Small intestine (tissue), 7 donors: ENCODE results near the gene NPY5R. TPM values are rescaled to one million over a fixed set of nuclear protein-coding genes. Genes with fewer than 3 reads are reported as not detected.
A peak's percentile ranks its signal among the peaks of the same experiment; 100 is the strongest.

Experiments
- DNase-seq, 2 donors: peaks; one replicate each; pipeline versions ENCODE4 v3.0.0 to v3.0.0-alpha.2; 2013
- FAIRE-seq: peaks from 2 replicates; lab custom pipeline; 2012; peaks lifted over from hg19 to GRCh38; lab: Jason Lieb, UNC
- H3K27ac ChIP-seq, 3 donors: one replicate each; pipeline ENCODE4 v1.5.1; 2013; ENCODE audit warnings: low read length in 2 of 3, mild to moderate bottlenecking in 2 of 3, control low read depth in 1 of 3, inconsistent platforms in 1 of 3, low read depth in 1 of 3, moderate library complexity in 1 of 3
- H3K27me3 ChIP-seq, 3 donors: one replicate each; pipeline ENCODE4 v1.6.1; 2013; ENCODE audit warnings: low read length in 3 of 3, inconsistent platforms in 1 of 3; ENCODE audit not compliant: control insufficient read depth in 3 of 3, insufficient read depth in 3 of 3
- H3K36me3 ChIP-seq, 3 donors: one replicate each; pipeline ENCODE4 v1.6.1; 2013; ENCODE audit warnings: low read length in 3 of 3, inconsistent platforms in 1 of 3, low read depth in 1 of 3, mild to moderate bottlenecking in 1 of 3, moderate library complexity in 1 of 3; ENCODE audit not compliant: control insufficient read depth in 3 of 3, insufficient read depth in 2 of 3
- H3K4me1 ChIP-seq, 3 donors: one replicate each; pipeline ENCODE4 v1.6.1; 2013; ENCODE audit warnings: low read length in 2 of 3, inconsistent platforms in 1 of 3, low read depth in 1 of 3, mild to moderate bottlenecking in 1 of 3, moderate library complexity in 1 of 3; ENCODE audit not compliant: control insufficient read depth in 3 of 3, insufficient read depth in 2 of 3
- H3K4me3 ChIP-seq, 3 donors: one replicate each; pipeline ENCODE4 v1.5.1; 2013; ENCODE audit warnings: low read length in 3 of 3, control low read depth in 1 of 3, inconsistent platforms in 1 of 3, low read depth in 1 of 3, mild to moderate bottlenecking in 1 of 3, moderate library complexity in 1 of 3
- H3K9me3 ChIP-seq, 2 donors: one replicate each; pipeline ENCODE4 v1.6.1; 2013; ENCODE audit warnings: low read depth in 1 of 2, low read length in 1 of 2; ENCODE audit not compliant: control insufficient read depth in 2 of 2, insufficient read depth in 1 of 2
- WGBS, 3 donors: extraction: QIAGEN DNeasy Blood & Tissue Kit; methylation state at CpG; one replicate each; pipeline ENCODE4 v1.1.7; 2013; 5-methylcytosine and 5-hydroxymethylcytosine counted together
- polyA plus RNA-seq, 4 donors: library from polyadenylated mRNA; stranded (reverse) in 3 of 4; unstranded in 1 of 4; fragments of 200-250 nt in 3 of 4; fragments of 120-200 nt in 1 of 4; gene quantifications; one replicate each; pipeline versions ENCODE4 v1.2.1 to v1.2.3, GENCODE V29; 2013
- donor health status: healthy with polysubstance abuse.
- donor health status: control.
- donor health status: control.
- donor health status: Bipolar disorder and iron deficiency.
- donor health status: healthy.

Gene NPY5R
- polyA plus RNA-seq, 4 donors: 0.07 to 0.19 TPM; not detected in 2

- Histone ChIP-seq H3K9me3 (no peaks in the 10 kb centered on the region), H3K27me3 (no peaks in the 10 kb centered on the region), H3K4me1 (no peaks in the 10 kb centered on the region), H3K4me3 (no peak overlapping the region), H3K27ac (no peak overlapping the region), H3K36me3 (no peaks in the 10 kb centered on the region)
- DNase-seq (peak in 1 of 2 donors; percentile 39), FAIRE-seq (no peak)
These were observed 35.0 kb downstream of the NPY5R start for GRCh38 chr4:163378661-163379060.

GRCh38 chr4:163380703-163381102 lies 37.0 kb downstream of the NPY5R start:
- FAIRE-seq: no peak

GRCh38 chr4:163382178-163382869 lies 38.6 kb downstream of the NPY5R start:
- Histone ChIP-seq H3K4me3 (no peak overlapping the region), H3K36me3 (peaks cover 0 to 1% (median 0%) of the 10 kb centered on the region in 3 donors), H3K27ac (no peak overlapping the region), H3K27me3 (no peaks in the 10 kb centered on the region), H3K4me1 (no peaks in the 10 kb centered on the region), H3K9me3 (no peaks in the 10 kb centered on the region)
- 59 to 86% (median 74%) methylated on average over 7 of the region's 7 CpGs for WGBS, 3 donors
- FAIRE-seq (no peak), DNase-seq (no peak)

More at GRCh38 chr4:163380703-163381102, 37.0 kb downstream of the NPY5R start:
- DNase-seq: peak in 1 of 2 donors; percentile 65
- Histone ChIP-seq H3K36me3 (no peaks in the 10 kb centered on the region), H3K27ac (peak overlapping the region in 1 of 3 donors; percentile 15), H3K4me3 (no peak overlapping the region), H3K9me3 (no peaks in the 10 kb centered on the region), H3K27me3 (no peaks in the 10 kb centered on the region), H3K4me1 (no peaks in the 10 kb centered on the region)
- WGBS, 3 donors: 44 to 59% (median 53%) methylated on average over 5 of the region's 5 CpGs

- Histone ChIP-seq H3K4me3 (no peak overlapping the region), H3K27ac (no peak overlapping the region), H3K27me3 (no peaks in the 10 kb centered on the region), H3K9me3 (no peaks in the 10 kb centered on the region), H3K4me1 (no peaks in the 10 kb centered on the region), H3K36me3 (peaks cover 0 to 2% (median 0%) of the 10 kb centered on the region in 3 donors)
- no peak for DNase-seq
- WGBS, 3 donors: 74 to 86% (median 76%) methylated on average over 5 of the region's 5 CpGs
- no peak for FAIRE-seq
These were observed 40.7 kb downstream of the NPY5R start for GRCh38 chr4:163384434-163384833.

- FAIRE-seq: no peak
- Histone ChIP-seq H3K27ac (no peak overlapping the region), H3K36me3 (peaks cover 0 to 2% (median 0%) of the 10 kb centered on the region in 3 donors), H3K9me3 (no peaks in the 10 kb centered on the region), H3K27me3 (no peaks in the 10 kb centered on the region), H3K4me1 (no peaks in the 10 kb centered on the region), H3K4me3 (no peak overlapping the region)
- no peak for DNase-seq
These were observed 41.2 kb downstream of the NPY5R start for GRCh38 chr4:163384926-163385325.

- FAIRE-seq: no peak
- WGBS, 3 donors: 58 to 80% (median 75%) methylated on average over 4 of the region's 4 CpGs
These were observed 41.8 kb downstream of the NPY5R start for GRCh38 chr4:163385466-163385865.

GRCh38 chr4:163391756-163392155 lies 48.1 kb downstream of the NPY5R start:
- no peak for DNase-seq
- Histone ChIP-seq H3K36me3 (peaks cover 0 to 2% (median 0%) of the 10 kb centered on the region in 3 donors), H3K4me1 (no peaks in the 10 kb centered on the region), H3K4me3 (no peak overlapping the region), H3K27me3 (no peaks in the 10 kb centered on the region), H3K27ac (no peak overlapping the region), H3K9me3 (no peaks in the 10 kb centered on the region)
- no peak for FAIRE-seq
- WGBS, 3 donors: 48 to 61% (median 53%) methylated on average over 2 of the region's 2 CpGs

More at GRCh38 chr4:163385466-163385865, 41.8 kb downstream of the NPY5R start:
- Histone ChIP-seq H3K4me1 (no peaks in the 10 kb centered on the region), H3K27ac (no peak overlapping the region), H3K4me3 (no peak overlapping the region), H3K9me3 (no peaks in the 10 kb centered on the region), H3K36me3 (peaks cover 0 to 2% (median 0%) of the 10 kb centered on the region in 3 donors), H3K27me3 (no peaks in the 10 kb centered on the region)
- no peak for DNase-seq

- Histone ChIP-seq H3K27ac (no peak overlapping the region), H3K4me3 (no peak overlapping the region), H3K4me1 (no peaks in the 10 kb centered on the region), H3K9me3 (no peaks in the 10 kb centered on the region), H3K27me3 (no peaks in the 10 kb centered on the region), H3K36me3 (peaks cover 0 to 1% (median 0%) of the 10 kb centered on the region in 3 donors)
- DNase-seq: no peak
- WGBS, 3 donors: 72 to 93% (median 77%) methylated on average over 4 of the region's 4 CpGs
- no peak for FAIRE-seq
These were observed 48.6 kb downstream of the NPY5R start for GRCh38 chr4:163392328-163392727.

GRCh38 chr4:163393471-163393870 lies 49.8 kb downstream of the NPY5R start:
- Histone ChIP-seq H3K9me3 (no peaks in the 10 kb centered on the region), H3K27me3 (no peaks in the 10 kb centered on the region), H3K36me3 (no peaks in the 10 kb centered on the region), H3K4me3 (no peak overlapping the region), H3K4me1 (no peaks in the 10 kb centered on the region), H3K27ac (no peak overlapping the region)
- DNase-seq (no peak), FAIRE-seq (no peak)
- 90 to 93% (median 92%) methylated on average over 6 of the region's 6 CpGs for WGBS, 3 donors
